MCF 10A (cell line): ENCODE results near the gene LENG9. TPM values are rescaled to one million over a fixed set of nuclear protein-coding genes. Genes with fewer than 3 reads are reported as not detected.

Experiments
- BruUV-seq: library from RNA; stranded (reverse); fragments of 400-500 nt; replicated peaks from 2 replicates; lab custom pipeline; 2021; lab: Mats Ljungman, UMichigan
- CTCF ChIA-PET: fragments of 300-600 bp; sonication (Branson Sonifier 250); formaldehyde crosslinking; extraction: SDS; loops from one replicate; lab custom pipeline; 2021; ENCODE audit warnings: antibody characterized with exemption, inconsistent platforms; lab: Yijun Ruan, JAX
- POLR2A ChIA-PET: fragments of 300-600, 350-650 bp; sonication (Branson Sonifier 250); formaldehyde crosslinking; extraction: SDS; loops from one replicate; lab custom pipeline; 2020; ENCODE audit warnings: antibody characterized with exemption, inconsistent platforms; lab: Yijun Ruan, JAX
- DNase-seq: peaks from one replicate; pipeline ENCODE4 v3.0.0-alpha.2; 2018; ENCODE audit not compliant: unreplicated experiment
- H3K27ac Mint-ChIP-seq: one replicate; pipeline ENCODE4 v1.8.0; 2022; ENCODE audit warnings: mild to moderate bottlenecking, low read depth, mixed read lengths; ENCODE audit not compliant: unreplicated experiment
- H3K27me3 Mint-ChIP-seq: one replicate; pipeline ENCODE4 v1.8.0; 2022; ENCODE audit warnings: mixed read lengths; ENCODE audit not compliant: insufficient read depth, unreplicated experiment
- H3K36me3 Mint-ChIP-seq: one replicate; pipeline ENCODE4 v1.8.0; 2022; ENCODE audit warnings: mild to moderate bottlenecking, moderate library complexity, mixed read lengths; ENCODE audit not compliant: insufficient read depth, unreplicated experiment
- H3K4me1 Mint-ChIP-seq: one replicate; pipeline ENCODE4 v1.8.0; 2022; ENCODE audit warnings: mixed read lengths; ENCODE audit not compliant: insufficient read depth, unreplicated experiment
- H3K4me3 Mint-ChIP-seq: one replicate; pipeline ENCODE4 v1.8.0; 2022; ENCODE audit warnings: mild to moderate bottlenecking, moderate library complexity, mixed read lengths; ENCODE audit not compliant: unreplicated experiment
- H3K9me3 Mint-ChIP-seq: one replicate; pipeline ENCODE4 v1.8.0; 2022; ENCODE audit warnings: mixed read lengths; ENCODE audit not compliant: unreplicated experiment
- CTCF ChIP-seq: fragments of 200-600 bp; IDR thresholded peaks from one replicate; pipeline ENCODE4 v1.8.0; 2022; ENCODE audit warnings: antibody characterized with exemption, mild to moderate bottlenecking; ENCODE audit not compliant: unreplicated experiment
- intact Hi-C: fragments of 100-400 bp; cut with micrococcal nuclease; formaldehyde crosslinking; loops from 2 replicates; pipeline ENCODE4 v1.14.1; 2022
- total RNA-seq: library from RNA; stranded (reverse); gene quantifications from 2 replicates; pipeline ENCODE4 v1.2.3, GENCODE V29; 2022

Gene LENG9
- total RNA-seq, 1 experiment from 2014 or later = 9.3 TPM

- no peak overlapping the region for H3K27ac Mint-ChIP-seq
- DNase-seq = no peak
- H3K9me3 Mint-ChIP-seq = no peaks in the 10 kb centered on the region
- H3K4me1 Mint-ChIP-seq = no peaks in the 10 kb centered on the region
- H3K36me3 Mint-ChIP-seq = peaks cover 5% of the 10 kb centered on the region
- intact Hi-C loops = no loop called here
- peaks cover 13% of the 10 kb centered on the region for H3K27me3 Mint-ChIP-seq
- CTCF ChIA-PET = no interaction called here
- POLR2A ChIA-PET = no interaction called here
- BruUV-seq = no TSS peak
- H3K4me3 Mint-ChIP-seq = no peak overlapping the region
- no peak for TF ChIP-seq CTCF
These were observed 39.4 kb downstream of the LENG9 start for GRCh38 chr19:54424201-54424600.

DNA sequence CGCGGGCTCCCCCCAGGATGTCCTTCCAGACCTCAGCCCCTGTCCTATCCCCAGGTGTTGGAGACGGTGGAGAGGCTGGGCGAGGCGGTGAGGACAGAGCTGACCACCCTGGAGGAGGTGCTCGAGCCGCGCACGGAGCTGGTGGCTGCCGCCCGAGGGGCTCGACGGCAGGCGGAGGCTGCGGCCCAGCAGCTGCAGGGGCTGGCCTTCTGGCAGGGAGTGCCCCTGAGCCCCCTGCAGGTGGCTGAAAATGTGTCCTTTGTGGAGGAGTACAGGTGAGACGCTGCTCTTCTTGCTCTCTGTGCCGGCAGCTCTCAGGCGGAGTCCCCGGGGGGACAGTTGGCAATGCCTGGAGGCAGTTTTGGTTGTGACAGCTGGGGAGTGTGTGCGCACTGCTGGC is 41.4 kb downstream of the LENG9 start:
- no peak for DNase-seq
- BruUV-seq = no TSS peak
- TF ChIP-seq CTCF = no peak
- H3K36me3 Mint-ChIP-seq = no peaks in the 10 kb centered on the region
- ChIA-PET POLR2A (no interaction called here), CTCF (interaction anchor here (1.1 kb wide), 1 partner anchor 32 kb away, joined by 3 read pairs; no protein-coding TSS in a partner anchor)
- H3K4me1 Mint-ChIP-seq = no peaks in the 10 kb centered on the region
- peaks cover 21% of the 10 kb centered on the region for H3K27me3 Mint-ChIP-seq
- H3K4me3 Mint-ChIP-seq = no peak overlapping the region
- intact Hi-C loops = no loop called here
- no peak overlapping the region for H3K27ac Mint-ChIP-seq
- peaks cover 3% of the 10 kb centered on the region for H3K9me3 Mint-ChIP-seq

GRCh38 chr19:54421521-54421920 is 42.1 kb downstream of the LENG9 start:
- no peaks in the 10 kb centered on the region for H3K4me1 Mint-ChIP-seq
- H3K36me3 Mint-ChIP-seq = no peaks in the 10 kb centered on the region
- H3K4me3 Mint-ChIP-seq = no peak overlapping the region
- no peak for TF ChIP-seq CTCF
- no peak for DNase-seq
- no peak overlapping the region for H3K27ac Mint-ChIP-seq
- POLR2A ChIA-PET = interaction anchor here (1.0 kb wide), 1 partner anchor 27 kb away, joined by 4 read pairs; the partner anchor contains the start of gene LENG8
- CTCF ChIA-PET = interaction anchor here (0.6 to 1.1 kb wide), 2 partner anchors 31 to 644 kb away, joined by 3 read pairs; no protein-coding TSS in a partner anchor
- peaks cover 23% of the 10 kb centered on the region for H3K27me3 Mint-ChIP-seq
- peaks cover 7% of the 10 kb centered on the region for H3K9me3 Mint-ChIP-seq
- intact Hi-C loops = no loop called here
- no TSS peak for BruUV-seq

- H3K27me3 Mint-ChIP-seq = peaks cover 20% of the 10 kb centered on the region
- H3K9me3 Mint-ChIP-seq = peaks cover 7% of the 10 kb centered on the region
- CTCF ChIA-PET = interaction anchor here (0.5 to 0.6 kb wide), 2 partner anchors 477 to 644 kb away, joined by 3 read pairs; no protein-coding TSS in a partner anchor
- DNase-seq = no peak
- H3K27ac Mint-ChIP-seq = no peak overlapping the region
- no peak overlapping the region for H3K4me3 Mint-ChIP-seq
- no TSS peak for BruUV-seq
- no peaks in the 10 kb centered on the region for H3K4me1 Mint-ChIP-seq
- POLR2A ChIA-PET = interaction anchor here (1.0 kb wide), 1 partner anchor 27 kb away, joined by 4 read pairs; the partner anchor contains the start of gene LENG8
- no peaks in the 10 kb centered on the region for H3K36me3 Mint-ChIP-seq
- TF ChIP-seq CTCF = no peak
- intact Hi-C loops = no loop called here
These were observed 42.4 kb downstream of the LENG9 start for GRCh38 chr19:54421169-54421516.
